ENCODE measurements around the gene RABL3.

Gene RABL3

DNA sequence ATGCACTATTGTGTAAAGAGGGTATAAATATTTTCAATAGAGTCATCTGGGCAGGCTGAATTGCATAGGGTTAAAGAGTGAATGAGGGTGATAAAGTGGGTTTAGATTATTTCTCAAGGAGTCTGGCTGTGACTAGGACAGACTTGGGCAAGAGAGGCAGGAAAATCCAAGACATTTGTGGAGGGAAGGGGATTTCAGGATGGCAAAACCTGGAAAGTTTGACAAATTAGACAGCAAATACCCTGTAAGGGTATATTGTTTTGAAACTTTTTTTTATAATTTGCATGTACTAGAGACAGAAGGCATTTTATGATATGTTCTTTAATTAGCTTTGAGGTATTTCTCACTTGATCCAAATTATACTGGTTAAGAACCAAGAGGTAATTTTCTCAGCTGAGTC, 77.4 kb downstream of the RABL3 start:
- no peak overlapping the region for H3K4me3 Mint-ChIP-seq
- H3K27ac Mint-ChIP-seq: no peak overlapping the region
- ATAC-seq (replicated peaks): no peak
- no peaks in the 10 kb centered on the region for H3K36me3 Mint-ChIP-seq (ENCODE audit: insufficient read depth)
- no peak for DNase-seq
- no peaks in the 10 kb centered on the region for H3K4me1 Mint-ChIP-seq (ENCODE audit: low read depth in 2 of 2)
- H3K27me3 Mint-ChIP-seq: peaks cover 28 to 40% of the 10 kb centered on the region in 2 donors
- H3K9me3 Mint-ChIP-seq: no peaks in the 10 kb centered on the region

DNA sequence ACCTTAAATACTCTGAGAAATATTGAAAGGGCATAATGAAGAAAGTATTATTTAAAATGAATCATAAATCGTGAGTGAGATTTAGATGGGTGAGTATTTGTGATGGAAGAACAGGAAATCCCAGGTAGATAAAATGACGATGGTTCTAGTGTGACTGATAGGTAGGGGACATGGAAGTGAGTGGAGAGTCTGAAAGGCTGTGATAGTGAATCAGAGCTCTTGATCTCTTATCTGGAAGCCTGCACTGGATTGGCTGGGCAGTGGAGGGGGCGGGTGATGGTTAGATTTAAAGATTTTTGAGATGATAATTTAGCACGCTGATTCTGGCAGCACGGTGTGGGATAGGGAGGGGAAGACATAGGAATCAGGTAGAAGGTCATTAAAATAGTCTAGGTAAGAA, 80.4 kb downstream of the RABL3 start:
- DNase-seq: no peak
- no peaks in the 10 kb centered on the region for H3K4me1 Mint-ChIP-seq (ENCODE audit: low read depth in 2 of 2)
- no peak for ATAC-seq (replicated peaks)
- H3K27ac Mint-ChIP-seq: no peak overlapping the region
- H3K4me3 Mint-ChIP-seq: no peak overlapping the region
- H3K9me3 Mint-ChIP-seq: no peaks in the 10 kb centered on the region
- H3K36me3 Mint-ChIP-seq (ENCODE audit: insufficient read depth): no peaks in the 10 kb centered on the region
- H3K27me3 Mint-ChIP-seq: peaks cover 28 to 40% of the 10 kb centered on the region in 2 donors

DNA sequence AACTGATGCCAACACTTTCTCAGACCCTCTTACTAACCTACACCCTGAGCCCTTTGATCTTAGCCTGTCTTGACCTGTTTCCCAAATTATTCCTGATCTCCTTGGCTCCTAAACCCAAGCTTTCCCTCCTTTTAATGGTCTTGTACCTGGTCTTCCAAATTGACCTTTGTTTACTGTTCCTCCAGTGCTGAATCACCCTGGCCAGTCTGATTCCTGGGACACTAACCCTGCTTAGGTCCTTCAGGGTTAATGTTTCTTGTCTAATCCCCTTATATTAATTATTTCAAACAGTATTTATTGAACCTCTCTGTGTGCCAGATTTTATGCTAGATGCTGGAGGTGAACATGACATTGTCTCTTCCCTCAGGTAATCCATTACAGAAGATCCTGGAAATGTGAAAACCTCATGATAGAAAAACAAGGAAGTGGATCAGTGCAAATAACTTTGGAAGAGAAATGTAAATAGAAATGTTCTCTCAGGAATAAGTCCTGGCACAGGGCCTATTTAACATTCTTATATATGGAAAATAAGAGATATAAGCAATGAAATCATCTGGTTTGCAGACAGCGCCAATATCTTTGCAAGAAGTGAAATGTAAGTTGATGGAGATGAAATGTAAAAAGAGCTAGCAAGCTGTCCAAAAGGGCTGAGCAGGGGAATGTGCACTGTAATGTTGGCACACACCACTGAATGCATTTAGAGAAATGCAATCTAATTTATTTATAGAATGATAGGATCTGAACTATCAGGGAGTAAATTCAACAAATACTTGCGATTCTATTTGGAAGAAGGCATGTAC, 81.0 kb downstream of the RABL3 start:
- Mint-ChIP-seq H3K36me3 (ENCODE audit: insufficient read depth) (no peaks in the 10 kb centered on the region), H3K9me3 (no peaks in the 10 kb centered on the region), H3K27ac (no peak overlapping the region), H3K27me3 (peaks cover 28 to 39% of the 10 kb centered on the region in 2 donors), H3K4me1 (ENCODE audit: low read depth in 2 of 2) (no peaks in the 10 kb centered on the region), H3K4me3 (no peak overlapping the region)
- no peak for ATAC-seq (replicated peaks)
- no peak for DNase-seq

DNA sequence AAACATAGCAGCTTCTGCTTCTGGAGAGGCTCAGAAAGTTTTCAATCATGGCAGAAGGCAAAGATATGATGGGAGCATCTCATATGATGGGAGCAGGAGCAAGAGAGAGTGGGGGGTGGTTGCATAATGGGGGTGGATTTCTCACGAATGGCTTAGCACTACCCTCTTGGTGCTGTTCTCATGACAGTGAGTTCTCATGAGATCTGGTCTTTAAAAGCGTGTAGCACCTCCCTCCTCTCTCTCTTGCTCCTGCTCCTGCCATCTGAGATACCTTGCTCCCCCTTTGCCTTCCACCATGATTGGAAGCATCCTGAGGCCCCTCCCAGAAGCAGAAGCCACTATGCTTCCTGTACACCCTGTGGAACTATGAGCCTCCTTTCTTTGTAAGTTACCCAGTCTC, 82.5 kb downstream of the RABL3 start:
- H3K27ac Mint-ChIP-seq: no peak overlapping the region
- no peaks in the 10 kb centered on the region for H3K36me3 Mint-ChIP-seq (ENCODE audit: insufficient read depth)
- peaks cover 28% of the 10 kb centered on the region in 2 donors for H3K27me3 Mint-ChIP-seq
- no peak overlapping the region for H3K4me3 Mint-ChIP-seq
- ATAC-seq (replicated peaks) (no peak), DNase-seq (no peak)
- no peaks in the 10 kb centered on the region for H3K4me1 Mint-ChIP-seq (ENCODE audit: low read depth in 2 of 2)
- no peaks in the 10 kb centered on the region for H3K9me3 Mint-ChIP-seq

DNA sequence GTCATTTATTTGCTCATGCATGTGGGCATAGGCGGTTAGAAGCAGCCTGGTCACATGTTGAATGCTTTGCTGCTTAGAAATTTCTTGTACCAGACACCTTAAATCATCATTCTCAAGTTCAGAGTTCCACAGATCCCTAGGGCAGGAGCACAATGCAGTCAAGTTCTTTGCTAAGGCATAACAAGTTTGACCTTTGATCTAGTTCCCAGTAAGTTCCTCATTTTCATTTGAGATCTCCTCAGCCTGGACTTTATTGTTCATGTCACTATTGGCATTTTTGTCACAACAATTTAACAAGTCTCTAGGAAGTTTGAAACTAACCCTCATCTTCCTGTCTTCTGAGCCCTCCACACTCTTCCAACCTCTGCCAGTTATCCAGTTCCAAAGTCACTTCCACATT, 83.0 kb downstream of the RABL3 start:
- Mint-ChIP-seq H3K36me3 (ENCODE audit: insufficient read depth) (no peaks in the 10 kb centered on the region), H3K27ac (no peak overlapping the region), H3K4me1 (ENCODE audit: low read depth in 2 of 2) (no peaks in the 10 kb centered on the region), H3K4me3 (no peak overlapping the region), H3K9me3 (no peaks in the 10 kb centered on the region), H3K27me3 (peaks cover 25 to 27% of the 10 kb centered on the region in 2 donors)
- no peak for DNase-seq
- no peak for ATAC-seq (replicated peaks)

DNA sequence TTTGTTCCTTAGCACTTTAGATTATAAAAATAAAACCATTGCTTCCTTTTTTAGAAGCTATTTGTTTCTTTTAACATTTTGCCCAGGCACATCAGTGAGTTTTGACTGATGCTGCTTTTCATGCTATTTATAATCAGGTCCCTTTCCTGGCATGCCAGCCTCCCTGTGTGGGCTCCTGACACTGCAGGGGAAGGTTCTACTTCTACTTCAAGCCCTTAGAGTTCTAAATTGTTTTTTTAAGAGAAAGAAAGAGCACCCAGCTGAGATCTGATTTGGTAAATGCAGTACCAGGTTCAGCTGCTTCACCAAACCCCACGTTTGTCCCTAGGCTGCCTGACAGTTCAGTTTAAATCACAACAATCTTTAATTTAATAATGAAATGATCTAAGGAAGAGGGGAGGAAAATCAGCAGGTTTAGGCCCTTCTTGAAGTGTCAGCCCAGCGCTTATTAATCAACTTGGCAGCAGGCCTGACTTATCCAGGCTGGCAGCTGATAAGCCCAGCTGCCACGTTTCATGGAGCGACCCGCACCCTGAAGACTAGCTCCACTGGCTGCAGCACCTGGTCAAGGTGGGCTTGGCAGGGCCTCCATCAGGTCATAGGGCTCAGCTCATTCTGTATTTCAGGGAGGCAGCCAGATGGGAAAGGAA, 89.3 kb downstream of the RABL3 start:
- no peak overlapping the region for H3K27ac Mint-ChIP-seq
- ATAC-seq (replicated peaks) (no peak), DNase-seq (no peak)
- H3K36me3 Mint-ChIP-seq (ENCODE audit: insufficient read depth): no peaks in the 10 kb centered on the region
- H3K4me3 Mint-ChIP-seq: no peak overlapping the region
- no peaks in the 10 kb centered on the region for H3K27me3 Mint-ChIP-seq
- no peaks in the 10 kb centered on the region for H3K9me3 Mint-ChIP-seq
- no peaks in the 10 kb centered on the region for H3K4me1 Mint-ChIP-seq (ENCODE audit: low read depth in 2 of 2)

DNA sequence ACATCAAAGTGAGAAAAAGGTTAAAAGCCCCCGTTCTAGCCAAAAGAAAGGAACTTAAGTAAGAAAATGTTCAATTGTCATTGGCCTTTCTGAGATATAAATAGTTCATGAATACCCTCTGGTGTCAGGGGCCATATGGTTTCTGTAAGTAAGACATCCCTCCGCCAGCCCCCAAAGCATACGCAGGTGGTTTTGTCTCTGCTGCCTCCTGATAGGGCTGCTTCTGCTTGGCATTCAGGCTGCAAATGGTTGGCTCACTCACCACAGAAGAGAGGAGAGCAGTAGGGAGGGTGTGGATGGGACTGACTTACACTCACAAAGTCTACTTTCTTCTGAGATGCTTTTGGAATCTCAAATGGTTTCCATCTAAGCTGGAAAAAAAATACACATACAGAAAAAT, 90.0 kb downstream of the RABL3 start:
- ATAC-seq (replicated peaks) (no peak), DNase-seq (no peak)
- Mint-ChIP-seq H3K9me3 (no peaks in the 10 kb centered on the region), H3K4me1 (ENCODE audit: low read depth in 2 of 2) (no peaks in the 10 kb centered on the region), H3K27me3 (no peaks in the 10 kb centered on the region), H3K36me3 (ENCODE audit: insufficient read depth) (no peaks in the 10 kb centered on the region), H3K4me3 (no peak overlapping the region), H3K27ac (no peak overlapping the region)

DNA sequence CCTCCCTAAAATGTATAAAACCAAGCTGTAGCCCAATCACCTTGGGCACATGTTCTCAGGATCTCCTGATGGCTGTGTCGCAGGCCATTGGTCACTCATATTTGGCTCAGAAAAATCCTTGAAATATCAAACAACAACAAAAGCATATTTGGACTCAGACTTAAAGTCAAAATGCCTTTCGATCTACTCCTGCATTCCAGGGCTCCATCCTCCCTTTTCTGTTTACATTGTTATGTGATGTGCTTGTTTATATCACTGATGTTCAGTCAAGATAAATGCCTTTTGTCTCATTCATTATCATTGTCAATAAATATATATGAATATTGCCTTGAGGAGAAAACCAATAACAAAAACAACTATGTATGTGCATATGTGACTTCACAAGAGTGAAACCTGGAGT, 92.0 kb downstream of the RABL3 start:
- ATAC-seq (replicated peaks): no peak
- H3K27me3 Mint-ChIP-seq: no peaks in the 10 kb centered on the region
- DNase-seq: no peak
- no peak overlapping the region for H3K4me3 Mint-ChIP-seq
- H3K27ac Mint-ChIP-seq: no peak overlapping the region
- no peaks in the 10 kb centered on the region for H3K9me3 Mint-ChIP-seq
- H3K4me1 Mint-ChIP-seq (ENCODE audit: low read depth in 2 of 2): no peaks in the 10 kb centered on the region
- no peaks in the 10 kb centered on the region for H3K36me3 Mint-ChIP-seq (ENCODE audit: insufficient read depth)

DNA sequence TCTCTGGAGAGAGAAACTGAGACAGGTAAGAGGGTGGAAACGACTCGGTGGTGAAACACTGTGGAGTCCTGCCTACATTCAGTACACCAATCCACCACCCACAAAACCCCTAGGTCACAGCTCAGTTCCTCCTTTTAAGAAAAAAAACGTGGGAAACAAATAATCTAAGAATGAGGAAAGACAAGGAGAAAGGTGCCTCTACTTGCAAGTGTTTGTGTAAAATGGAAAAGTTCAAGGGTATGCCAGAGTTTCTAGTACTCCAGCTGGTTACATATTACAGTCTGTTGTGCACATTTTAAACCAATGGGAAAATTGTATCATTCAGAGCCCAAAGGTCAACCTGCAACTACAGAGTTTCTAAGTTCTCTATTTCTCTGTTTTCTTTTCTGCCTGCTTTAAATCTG, 92.5 kb downstream of the RABL3 start:
- no peaks in the 10 kb centered on the region for H3K4me1 Mint-ChIP-seq (ENCODE audit: low read depth in 2 of 2)
- no peaks in the 10 kb centered on the region for H3K36me3 Mint-ChIP-seq (ENCODE audit: insufficient read depth)
- no peaks in the 10 kb centered on the region for H3K27me3 Mint-ChIP-seq
- no peak overlapping the region for H3K4me3 Mint-ChIP-seq
- DNase-seq (no peak), ATAC-seq (replicated peaks) (no peak)
- no peaks in the 10 kb centered on the region for H3K9me3 Mint-ChIP-seq
- H3K27ac Mint-ChIP-seq: peak overlapping the region in 1 of 2 donors; percentile 44

DNA sequence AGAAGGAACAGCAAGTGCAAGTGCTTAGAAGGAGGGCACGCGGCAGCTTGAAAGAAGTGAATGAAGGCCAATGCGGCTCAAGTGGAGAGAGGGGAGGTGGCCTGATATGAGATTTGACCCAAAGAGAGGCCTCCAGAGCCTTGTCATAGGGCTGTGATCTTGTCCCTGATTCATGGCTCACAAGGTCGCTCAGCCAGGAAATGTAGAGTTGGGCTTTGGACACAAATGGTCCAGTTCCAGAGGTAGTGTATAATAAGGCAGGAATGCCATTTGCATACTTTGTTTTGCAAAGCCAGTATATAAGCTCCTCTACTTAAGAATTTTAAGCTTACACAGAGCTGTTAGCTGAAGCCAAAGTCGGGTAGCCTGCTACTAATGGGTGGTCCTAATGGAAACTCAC, 94.0 kb downstream of the RABL3 start:
- DNase-seq: no peak
- no peak for ATAC-seq (replicated peaks)
- Mint-ChIP-seq H3K4me1 (ENCODE audit: low read depth in 2 of 2) (no peaks in the 10 kb centered on the region), H3K4me3 (no peak overlapping the region), H3K36me3 (ENCODE audit: insufficient read depth) (no peaks in the 10 kb centered on the region), H3K27ac (no peak overlapping the region), H3K9me3 (no peaks in the 10 kb centered on the region), H3K27me3 (no peaks in the 10 kb centered on the region)

DNA sequence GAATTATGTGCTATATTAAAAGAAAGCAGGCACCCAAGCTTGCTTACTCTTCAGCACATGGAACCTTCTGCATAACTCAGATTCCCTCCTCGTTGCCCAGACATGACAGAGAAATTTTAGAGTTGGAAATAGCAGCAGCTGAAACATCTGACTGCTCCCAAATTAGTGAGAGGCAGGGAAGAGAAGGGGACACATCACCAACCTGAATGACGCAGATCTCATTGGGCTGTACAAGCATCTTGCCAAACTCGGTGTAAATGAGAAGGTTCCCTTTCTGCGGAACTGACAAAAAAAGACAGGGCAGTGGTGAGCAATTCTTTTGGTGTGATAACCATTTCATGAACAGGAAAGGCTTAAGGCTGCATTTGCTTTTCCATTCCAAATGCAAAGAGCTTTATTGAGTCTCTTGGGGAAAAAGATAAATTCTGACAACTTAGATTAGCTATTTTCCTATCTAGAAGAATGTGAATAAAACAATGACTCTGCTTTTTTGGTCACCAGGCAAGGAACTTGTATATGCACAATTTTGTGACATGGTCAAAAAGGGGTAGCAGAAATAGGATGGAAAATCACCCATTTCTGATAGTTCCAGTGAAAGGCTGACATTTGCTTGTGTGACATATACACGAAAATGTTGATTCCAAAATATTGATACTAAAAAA, 95.4 kb downstream of the RABL3 start:
- no peaks in the 10 kb centered on the region for H3K4me1 Mint-ChIP-seq (ENCODE audit: low read depth in 2 of 2)
- ATAC-seq (replicated peaks) (no peak), DNase-seq (no peak)
- no peak overlapping the region for H3K4me3 Mint-ChIP-seq
- H3K9me3 Mint-ChIP-seq: no peaks in the 10 kb centered on the region
- H3K27ac Mint-ChIP-seq: no peak overlapping the region
- no peaks in the 10 kb centered on the region for H3K36me3 Mint-ChIP-seq (ENCODE audit: insufficient read depth)
- peaks cover 4 to 9% of the 10 kb centered on the region in 2 donors for H3K27me3 Mint-ChIP-seq

DNA sequence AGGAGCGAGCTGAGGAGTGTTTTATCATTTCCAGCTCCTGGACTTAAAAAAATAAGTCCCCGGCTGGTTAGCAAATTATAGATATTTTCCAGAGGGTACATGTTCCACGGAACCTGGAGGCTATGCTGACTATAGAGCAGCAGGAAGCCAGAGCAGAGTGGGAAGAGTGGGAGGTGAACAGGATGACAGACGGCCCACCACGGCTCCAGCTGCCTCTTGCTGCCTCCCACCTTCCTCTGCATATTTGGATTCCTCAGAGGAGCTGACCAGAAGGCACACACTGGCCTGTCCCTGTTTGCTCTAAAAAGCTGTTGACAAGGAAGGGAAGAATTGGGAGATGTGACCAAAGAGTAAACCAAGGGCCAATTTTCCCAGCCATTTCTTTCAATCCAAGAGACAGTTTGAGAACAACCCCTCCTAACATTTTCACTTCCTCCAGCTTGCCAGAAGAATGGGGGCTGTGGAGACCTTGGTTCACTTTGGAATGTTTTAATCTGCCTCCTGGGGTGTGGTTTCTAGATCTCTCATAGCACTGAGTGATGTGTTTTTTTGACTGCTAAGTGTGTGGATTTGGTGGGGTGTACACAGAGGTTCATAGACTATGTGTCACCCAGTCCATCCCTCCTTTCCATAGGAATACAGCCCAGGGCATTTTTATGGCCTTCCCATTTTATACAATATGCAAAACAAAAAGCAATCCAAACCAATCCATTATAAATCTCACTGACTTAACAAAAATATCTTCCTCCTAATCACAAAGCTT, 97.1 kb downstream of the RABL3 start:
- H3K4me1 Mint-ChIP-seq (ENCODE audit: low read depth in 2 of 2): no peaks in the 10 kb centered on the region

DNA sequence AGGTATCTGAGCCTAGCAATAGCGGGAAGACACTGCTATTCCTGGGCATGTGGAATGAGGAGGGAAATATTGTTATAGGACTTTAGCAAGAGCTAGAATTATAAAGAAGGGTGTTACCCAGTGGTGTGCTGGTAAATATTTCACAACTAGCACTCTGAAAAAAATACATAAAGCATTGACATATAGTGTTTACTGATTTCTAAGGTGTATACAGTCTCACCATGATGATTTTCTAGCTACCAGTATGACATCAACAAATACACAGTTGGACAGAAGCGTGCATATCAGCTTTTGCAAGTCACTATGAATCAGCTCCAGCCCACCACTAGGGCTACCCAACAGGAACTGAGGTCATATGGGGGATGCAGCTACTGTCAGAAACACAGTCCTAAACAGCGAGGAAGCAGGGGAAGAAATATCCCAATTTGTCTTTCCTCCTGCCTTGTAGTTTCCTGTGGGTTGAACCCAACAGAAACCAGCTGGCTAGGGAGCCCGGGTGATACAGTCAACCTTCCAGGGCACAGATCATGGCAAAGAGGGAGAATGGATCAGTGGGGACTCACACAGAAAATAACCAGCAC, 99.9 kb downstream of the RABL3 start:
- Mint-ChIP-seq H3K36me3 (ENCODE audit: insufficient read depth) (no peaks in the 10 kb centered on the region), H3K27me3 (peaks cover 4 to 9% of the 10 kb centered on the region in 2 donors), H3K9me3 (no peaks in the 10 kb centered on the region), H3K4me1 (ENCODE audit: low read depth in 2 of 2) (peaks cover 1 to 3% of the 10 kb centered on the region in 2 donors), H3K4me3 (no peak overlapping the region), H3K27ac (no peak overlapping the region)
- ATAC-seq (replicated peaks) (no peak), DNase-seq (no peak)

More for the DNA sequence above, 97.1 kb downstream of the RABL3 start:
- no peak for DNase-seq
- H3K4me3 Mint-ChIP-seq: no peak overlapping the region
- no peaks in the 10 kb centered on the region for H3K36me3 Mint-ChIP-seq (ENCODE audit: insufficient read depth)
- no peaks in the 10 kb centered on the region for H3K9me3 Mint-ChIP-seq
- peaks cover 4 to 9% of the 10 kb centered on the region in 2 donors for H3K27me3 Mint-ChIP-seq
- no peak for ATAC-seq (replicated peaks)
- no peak overlapping the region for H3K27ac Mint-ChIP-seq
